GM12891 (cell line): ENCODE results near the gene ESYT1. TPM values are rescaled to one million over a fixed set of nuclear protein-coding genes. Genes with fewer than 3 reads are reported as not detected.

ENCODE experiments used
- DNase-seq: peaks from one replicate; pipeline ENCODE4 v3.0.0; 2011; ENCODE audit warnings: low spot score; ENCODE audit not compliant: insufficient read length
- FAIRE-seq: peaks from 2 replicates; lab custom pipeline; 2011; peaks lifted over from hg19 to GRCh38; lab: Jason Lieb, UNC
- PAX5 ChIP-seq: IDR thresholded peaks from 2 replicates; pipeline ENCODE4 v1.6.1; 2011; ENCODE audit warnings: low read length, moderate library complexity, mild to moderate bottlenecking; ENCODE audit not compliant: insufficient read depth, severe bottlenecking
- POLR2A ChIP-seq: IDR thresholded peaks from 2 replicates; pipeline ENCODE4 v1.6.1; 2011; ENCODE audit warnings: low read depth, low read length, control low read depth
- POLR2AphosphoS5 ChIP-seq: IDR thresholded peaks from 2 replicates; pipeline ENCODE4 v1.6.1; 2011; ENCODE audit warnings: low read depth, low read length, control low read depth
- POU2F2 ChIP-seq: IDR thresholded peaks from 2 replicates; pipeline ENCODE4 v1.6.1; 2011; ENCODE audit warnings: low read depth, mild to moderate bottlenecking, control low read depth, low read length, moderate library complexity
- SPI1 ChIP-seq: IDR thresholded peaks from 2 replicates; pipeline ENCODE4 v1.6.1; 2011; ENCODE audit warnings: low read depth, low read length, control low read depth
- TAF1 ChIP-seq: IDR thresholded peaks from 2 replicates; pipeline ENCODE4 v1.6.1; 2011; ENCODE audit warnings: low read depth, low read length, control low read depth
- polyA plus RNA-seq: library from polyadenylated mRNA; unstranded; fragments of >200 nt; gene quantifications from one replicate; pipeline ENCODE4 v1.2.1, GENCODE V29; 2012; ENCODE audit warnings: low read depth, missing spikeins, inconsistent platforms; ENCODE audit not compliant: missing spikeins

The ESYT1 gene, protein sequence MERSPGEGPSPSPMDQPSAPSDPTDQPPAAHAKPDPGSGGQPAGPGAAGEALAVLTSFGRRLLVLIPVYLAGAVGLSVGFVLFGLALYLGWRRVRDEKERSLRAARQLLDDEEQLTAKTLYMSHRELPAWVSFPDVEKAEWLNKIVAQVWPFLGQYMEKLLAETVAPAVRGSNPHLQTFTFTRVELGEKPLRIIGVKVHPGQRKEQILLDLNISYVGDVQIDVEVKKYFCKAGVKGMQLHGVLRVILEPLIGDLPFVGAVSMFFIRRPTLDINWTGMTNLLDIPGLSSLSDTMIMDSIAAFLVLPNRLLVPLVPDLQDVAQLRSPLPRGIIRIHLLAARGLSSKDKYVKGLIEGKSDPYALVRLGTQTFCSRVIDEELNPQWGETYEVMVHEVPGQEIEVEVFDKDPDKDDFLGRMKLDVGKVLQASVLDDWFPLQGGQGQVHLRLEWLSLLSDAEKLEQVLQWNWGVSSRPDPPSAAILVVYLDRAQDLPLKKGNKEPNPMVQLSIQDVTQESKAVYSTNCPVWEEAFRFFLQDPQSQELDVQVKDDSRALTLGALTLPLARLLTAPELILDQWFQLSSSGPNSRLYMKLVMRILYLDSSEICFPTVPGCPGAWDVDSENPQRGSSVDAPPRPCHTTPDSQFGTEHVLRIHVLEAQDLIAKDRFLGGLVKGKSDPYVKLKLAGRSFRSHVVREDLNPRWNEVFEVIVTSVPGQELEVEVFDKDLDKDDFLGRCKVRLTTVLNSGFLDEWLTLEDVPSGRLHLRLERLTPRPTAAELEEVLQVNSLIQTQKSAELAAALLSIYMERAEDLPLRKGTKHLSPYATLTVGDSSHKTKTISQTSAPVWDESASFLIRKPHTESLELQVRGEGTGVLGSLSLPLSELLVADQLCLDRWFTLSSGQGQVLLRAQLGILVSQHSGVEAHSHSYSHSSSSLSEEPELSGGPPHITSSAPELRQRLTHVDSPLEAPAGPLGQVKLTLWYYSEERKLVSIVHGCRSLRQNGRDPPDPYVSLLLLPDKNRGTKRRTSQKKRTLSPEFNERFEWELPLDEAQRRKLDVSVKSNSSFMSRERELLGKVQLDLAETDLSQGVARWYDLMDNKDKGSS
- 39.7 TPM for polyA plus RNA-seq

DNA sequence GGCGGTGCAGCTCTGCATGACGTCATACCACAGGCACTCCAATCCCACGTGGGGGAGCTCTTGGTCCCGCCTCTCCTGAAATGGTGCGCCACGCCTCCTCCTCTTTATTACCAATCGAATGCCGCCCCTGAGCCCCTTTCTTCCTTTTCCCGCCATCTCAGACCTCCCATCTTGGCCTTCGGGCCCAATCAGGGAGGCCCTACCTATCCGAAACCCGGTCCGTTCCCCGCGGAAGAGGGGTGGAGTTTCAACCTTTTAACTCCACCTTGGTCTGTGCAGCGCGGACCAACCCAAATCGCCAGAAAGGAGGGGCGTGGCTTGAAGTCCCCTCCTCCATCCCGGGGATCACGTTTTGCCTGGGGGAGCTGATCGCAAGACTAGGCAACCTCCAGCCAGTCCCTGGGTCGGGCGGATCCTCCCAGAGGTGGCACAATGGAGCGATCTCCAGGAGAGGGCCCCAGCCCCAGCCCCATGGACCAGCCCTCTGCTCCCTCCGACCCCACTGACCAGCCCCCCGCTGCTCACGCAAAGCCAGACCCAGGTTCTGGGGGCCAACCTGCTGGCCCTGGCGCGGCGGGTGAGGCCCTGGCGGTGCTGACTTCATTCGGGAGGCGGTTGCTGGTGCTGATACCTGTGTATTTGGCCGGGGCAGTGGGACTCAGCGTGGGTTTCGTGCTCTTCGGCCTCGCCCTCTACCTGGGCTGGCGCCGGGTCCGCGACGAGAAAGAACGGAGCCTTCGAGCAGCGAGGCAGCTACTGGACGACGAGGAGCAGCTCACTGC lies at the start of gene ESYT1:
TSS of gene ESYT1 (plus strand) at position 380 of the 782 bp plus-strand sequence. CDS start at position 433, 53 bp downstream.
- DNase-seq = peak; percentile 96
- peak; percentile 90 for FAIRE-seq
- no peak for TF ChIP-seq POU2F2
- TF ChIP-seq TAF1 = no peak
- no peak for TF ChIP-seq PAX5
- TF ChIP-seq SPI1 = no peak
- TF ChIP-seq POLR2A = peak; percentile 48
- TF ChIP-seq POLR2AphosphoS5 = 0 out of 2 replicates have a peak, but pooled peaks have one; percentile 1

DNA sequence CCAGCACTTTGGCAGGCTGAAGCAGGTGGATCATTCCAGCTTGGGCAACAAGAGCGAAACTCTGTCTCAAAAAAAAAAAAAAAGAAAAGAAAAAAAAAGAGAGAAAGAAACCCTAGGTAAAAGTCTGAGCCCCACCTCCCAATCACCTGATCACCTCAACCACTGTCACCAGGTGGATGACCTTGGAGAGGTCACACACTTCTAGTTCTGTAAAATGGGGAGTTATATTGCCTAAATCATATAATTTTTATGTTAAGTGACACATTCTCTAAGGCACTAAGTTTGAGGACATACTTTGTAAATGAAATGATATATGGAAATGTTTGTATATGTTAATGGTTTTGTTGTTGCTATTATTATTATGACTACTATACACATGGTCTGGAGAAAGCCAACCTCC lies 49.6 kb upstream of the ESYT1 start:
- DNase-seq = no peak
- FAIRE-seq = no peak
- TF ChIP-seq POLR2A (no peak), POLR2AphosphoS5 (no peak), PAX5 (no peak), TAF1 (no peak), POU2F2 (no peak), SPI1 (no peak)

DNA sequence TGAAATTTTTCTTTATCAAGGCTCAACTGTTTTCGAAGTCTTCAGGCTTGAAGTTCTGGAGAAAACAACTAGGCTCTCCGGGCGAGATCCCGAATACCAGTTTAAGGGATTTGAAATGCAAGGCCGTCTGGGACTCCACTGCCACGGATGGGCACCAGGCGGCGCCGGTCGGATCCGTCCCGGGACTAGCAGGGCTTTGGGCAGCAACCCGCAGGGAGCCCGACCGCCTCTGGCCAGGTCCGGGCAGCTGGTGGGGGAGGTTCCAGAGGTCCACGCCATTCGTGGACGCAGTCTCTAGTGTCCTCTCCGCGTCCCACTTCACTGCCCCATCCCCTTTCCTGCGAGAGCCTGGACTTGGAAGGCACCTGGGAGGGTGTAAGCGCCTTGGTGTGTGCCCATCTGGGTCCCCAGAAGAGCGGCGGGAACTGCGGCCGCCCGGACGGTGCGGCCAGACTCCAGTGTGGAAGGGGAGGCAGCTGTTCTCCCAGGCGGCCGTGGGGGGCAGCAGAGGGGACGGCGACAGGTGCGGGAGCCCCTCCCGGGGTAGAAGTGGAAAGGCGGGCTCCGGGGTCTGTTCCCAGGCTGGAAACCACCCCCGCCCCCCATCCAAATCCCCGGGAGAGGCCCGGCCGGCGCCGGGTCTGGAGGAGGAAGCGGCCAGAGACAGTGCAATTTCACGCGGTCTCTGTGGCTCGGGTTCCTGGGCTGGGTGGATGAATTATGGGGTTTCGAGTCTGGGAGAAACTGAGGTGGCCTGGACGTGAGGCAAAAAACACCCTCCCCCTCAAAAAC lies 48.9 kb upstream of the ESYT1 start:
- TF ChIP-seq SPI1 = no peak
- TF ChIP-seq PAX5 = no peak
- TF ChIP-seq POLR2AphosphoS5 = no peak
- no peak for TF ChIP-seq POLR2A
- TF ChIP-seq TAF1 = no peak
- TF ChIP-seq POU2F2 = no peak
- no peak for FAIRE-seq
- peak; percentile 83 for DNase-seq

DNA sequence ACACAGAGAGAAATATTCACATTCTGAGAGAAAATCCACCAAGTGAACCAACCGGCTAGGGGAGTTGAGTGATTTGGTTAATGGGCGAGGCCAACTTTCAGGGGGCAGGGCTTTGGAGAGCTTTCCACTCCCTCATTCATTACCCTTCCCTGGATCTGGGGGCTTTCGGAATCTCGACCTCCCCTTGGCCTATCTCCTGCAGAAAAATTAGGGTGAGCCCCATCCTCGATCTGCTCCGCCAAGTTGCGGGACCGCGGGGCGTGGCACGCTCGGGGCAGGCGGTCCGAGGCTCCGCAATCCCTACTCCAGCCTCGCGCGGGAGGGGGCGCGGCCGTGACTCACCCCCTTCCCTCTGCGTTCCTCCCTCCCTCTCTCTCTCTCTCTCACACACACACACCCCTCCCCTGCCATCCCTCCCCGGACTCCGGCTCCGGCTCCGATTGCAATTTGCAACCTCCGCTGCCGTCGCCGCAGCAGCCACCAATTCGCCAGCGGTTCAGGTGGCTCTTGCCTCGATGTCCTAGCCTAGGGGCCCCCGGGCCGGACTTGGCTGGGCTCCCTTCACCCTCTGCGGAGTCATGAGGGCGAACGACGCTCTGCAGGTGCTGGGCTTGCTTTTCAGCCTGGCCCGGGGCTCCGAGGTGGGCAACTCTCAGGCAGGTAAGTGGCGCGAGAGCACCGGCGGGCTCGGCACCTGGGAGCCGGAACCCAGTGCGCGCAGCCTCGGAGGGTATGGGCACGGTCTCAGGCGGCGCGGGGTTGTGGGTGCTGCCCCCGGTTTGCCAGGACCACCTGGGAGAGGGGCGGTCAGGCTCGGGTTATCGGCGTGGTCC lies 48.1 kb upstream of the ESYT1 start, which contains the start of gene ERBB3:
TSS of gene ERBB3 (plus strand) at position 443 of the 833 bp plus-strand sequence. CDS start at position 579, 136 bp downstream.
- TF ChIP-seq TAF1 = no peak
- no peak for TF ChIP-seq POU2F2
- no peak for TF ChIP-seq PAX5
- TF ChIP-seq SPI1 = no peak
- no peak for TF ChIP-seq POLR2A
- TF ChIP-seq POLR2AphosphoS5 = no peak
- FAIRE-seq = no peak
- DNase-seq = peak; percentile 61

DNA sequence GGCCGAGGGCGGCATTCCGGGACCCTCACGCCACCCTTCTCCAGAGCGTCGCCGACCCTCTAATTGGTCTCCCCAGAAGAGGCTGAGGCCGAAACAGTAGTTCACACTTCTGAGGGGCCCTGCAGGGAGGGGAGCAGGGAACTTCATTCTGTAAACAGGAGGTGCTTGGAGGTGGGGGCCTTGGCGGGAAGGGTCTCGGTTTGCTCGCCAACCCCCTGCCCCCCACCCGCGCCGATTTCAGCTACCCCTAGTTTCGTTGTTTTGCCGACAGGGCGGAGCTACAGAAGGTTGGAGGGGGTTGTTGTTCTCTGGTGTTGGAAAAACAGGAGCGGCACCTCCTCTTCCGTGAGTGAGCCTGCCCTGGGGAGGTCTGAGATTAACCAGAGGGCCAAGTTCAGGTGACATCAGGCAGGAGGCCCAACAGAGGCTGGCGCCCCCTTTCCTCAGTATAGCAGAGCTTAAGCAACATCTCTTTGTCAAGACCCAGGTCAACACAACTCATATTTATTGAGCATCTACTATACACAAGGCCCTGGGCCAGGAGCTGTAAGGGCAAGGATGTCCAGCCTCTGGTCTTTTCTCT lies 47.4 kb upstream of the ESYT1 start:
- TF ChIP-seq PAX5 = no peak
- no peak for TF ChIP-seq POLR2A
- no peak for TF ChIP-seq TAF1
- TF ChIP-seq SPI1 = no peak
- no peak for TF ChIP-seq POLR2AphosphoS5
- TF ChIP-seq POU2F2 = no peak
- DNase-seq = no peak
- FAIRE-seq = no peak

DNA sequence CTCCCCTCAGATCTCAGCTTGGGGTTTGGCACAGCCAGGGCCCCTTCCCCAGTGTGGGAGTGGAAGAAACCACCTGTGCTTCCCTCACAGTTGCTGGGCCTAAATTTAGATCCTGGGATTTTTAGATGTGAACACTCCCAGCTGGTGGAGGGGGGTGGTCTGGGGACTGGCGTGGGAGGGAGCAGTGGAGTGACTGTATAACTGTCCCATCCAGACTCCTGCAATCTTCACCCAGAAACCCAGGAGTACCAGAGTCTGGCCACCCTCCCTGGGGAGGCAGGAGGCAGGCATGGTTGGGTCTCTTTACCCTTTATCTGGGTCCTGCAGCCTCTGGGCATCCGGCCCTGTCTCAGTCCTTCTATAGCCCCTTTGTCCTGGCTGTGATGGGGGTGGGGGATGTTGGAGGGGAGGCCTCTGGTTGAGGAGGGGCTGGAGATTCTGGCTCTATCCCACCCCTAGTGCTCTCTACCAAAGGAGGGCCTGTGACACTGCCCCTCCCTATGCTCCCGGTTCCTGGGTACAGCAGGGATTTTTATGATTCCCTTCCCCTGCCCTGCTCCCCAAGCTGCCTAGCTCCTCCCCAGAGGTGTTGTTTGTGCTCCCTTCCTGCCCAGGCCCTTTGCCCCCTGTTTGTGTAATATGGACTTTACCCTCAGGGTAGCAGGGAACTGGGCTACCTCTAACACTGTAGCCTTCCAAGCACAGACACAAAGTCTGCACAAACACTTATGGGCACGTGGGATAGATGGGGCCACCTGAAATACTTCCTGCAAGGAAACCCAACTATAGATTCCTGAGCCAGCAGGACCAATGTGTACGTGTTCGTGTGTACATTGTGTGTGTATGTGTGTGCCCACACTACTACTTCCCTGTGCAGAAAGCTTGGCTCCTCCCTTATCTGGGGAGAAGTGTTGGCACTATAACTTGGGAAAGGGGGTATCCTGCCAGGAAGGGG lies 46.4 kb upstream of the ESYT1 start:
- FAIRE-seq (no peak), DNase-seq (no peak)
- TF ChIP-seq POLR2A (no peak), PAX5 (no peak), POLR2AphosphoS5 (no peak), TAF1 (no peak), SPI1 (no peak), POU2F2 (no peak)
